H54 (cell line): ENCODE results near the gene ELMOD3.
"Not testable (repeated sequence)": the region's sequence is repeated elsewhere in the genome, so short reads cannot be mapped to it uniquely, and the experiment has no call there.

Experiments
- DNase-seq: peaks from one replicate; pipeline ENCODE4 v3.0.0; 2011; ENCODE audit warnings: low spot score, mixed read lengths; ENCODE audit not compliant: insufficient read length
- FAIRE-seq: peaks from 3 replicates; lab custom pipeline; 2011; peaks lifted over from hg19 to GRCh38; lab: Jason Lieb, UNC
- POLR2A ChIP-seq: IDR thresholded peaks from 2 replicates; pipeline ENCODE4 v1.6.1; 2011; ENCODE audit warnings: low read depth, mild to moderate bottlenecking, low read length

ELMOD3 gene

DNA sequence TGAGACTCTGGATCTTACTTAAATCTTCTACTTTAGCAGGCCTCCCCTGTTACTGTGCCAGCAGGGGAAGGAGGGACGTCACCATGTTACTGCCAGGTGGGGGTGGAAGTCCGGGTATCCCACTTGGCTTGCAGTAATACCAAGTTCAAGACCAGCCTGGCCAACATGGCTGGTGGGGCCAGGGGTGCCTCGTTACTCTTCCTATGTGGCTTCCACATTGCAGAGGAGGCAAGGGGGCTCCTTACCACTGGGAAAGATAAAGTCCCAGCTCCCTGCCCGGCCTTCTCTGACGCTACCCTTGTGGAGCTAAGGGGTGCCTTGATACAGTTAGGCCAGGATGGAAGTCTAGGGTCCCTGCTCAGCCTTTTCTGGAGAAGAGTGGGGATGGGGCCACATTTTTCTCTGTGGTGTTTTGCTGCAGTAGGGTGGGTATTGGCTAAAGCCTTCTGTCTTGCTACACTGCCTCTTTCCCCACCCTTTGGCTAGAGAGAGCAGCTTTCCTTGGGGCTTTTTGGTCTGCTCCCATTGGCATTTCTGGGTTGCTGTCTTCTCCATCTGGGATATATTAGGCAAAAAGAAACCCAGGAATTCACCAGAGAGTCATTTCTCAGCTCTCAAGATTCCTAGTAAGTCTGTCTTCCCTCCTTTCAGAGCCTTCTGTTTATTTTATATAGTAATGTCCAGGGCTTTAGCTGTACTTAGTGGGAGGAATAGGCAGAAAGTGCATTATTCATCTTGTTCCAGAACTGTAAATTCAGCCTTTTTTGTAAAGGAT is 21.9 kb downstream of the ELMOD3 start:
- TF ChIP-seq POLR2A, result no peak
- no peak for DNase-seq
- FAIRE-seq, result no peak

DNA sequence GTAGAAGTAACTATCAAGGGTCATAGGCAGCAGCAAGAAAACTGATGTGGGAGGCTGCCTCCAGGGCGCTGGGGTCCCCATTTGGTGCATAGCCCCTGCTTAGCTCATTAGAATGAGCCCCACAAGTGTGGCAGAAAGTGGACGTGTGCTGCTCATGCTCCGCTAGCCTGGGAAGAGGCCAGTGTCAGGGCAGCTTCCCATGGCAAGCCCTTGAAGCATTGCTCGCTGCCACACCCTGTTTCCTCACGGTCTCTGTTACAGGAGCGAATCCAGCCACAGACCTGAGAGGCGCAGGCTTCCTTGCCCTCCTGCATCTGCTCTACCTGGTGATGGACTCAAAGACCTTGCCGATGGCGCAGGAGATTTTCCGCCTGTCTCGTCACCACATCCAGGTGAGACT is 22.5 kb downstream of the ELMOD3 start:
- no peak for FAIRE-seq
- no peak for TF ChIP-seq POLR2A
- no peak for DNase-seq

DNA sequence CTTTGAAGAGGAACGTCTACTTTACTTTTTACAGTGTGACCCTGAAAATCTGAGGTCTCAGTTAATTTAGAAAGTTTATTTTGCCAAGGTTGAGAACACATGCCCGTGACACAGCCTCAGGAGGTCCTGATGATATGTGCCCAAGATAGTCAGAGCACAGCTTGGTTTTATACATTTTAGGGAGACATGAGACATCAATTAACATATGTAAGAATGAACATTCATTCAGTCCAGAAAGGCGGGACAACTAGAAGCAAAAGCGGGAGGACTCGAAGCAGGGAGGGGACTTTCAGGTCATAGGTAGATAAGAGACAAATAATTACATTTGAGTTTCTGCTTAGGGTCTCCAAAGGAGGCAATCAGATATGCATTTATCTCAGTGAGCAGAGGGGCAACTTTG is 23.7 kb downstream of the ELMOD3 start:
- no peak for FAIRE-seq

GRCh38 chr2:85380048-85380447 is 25.5 kb downstream of the ELMOD3 start:
- DNase-seq (no peak), FAIRE-seq (no peak)
- TF ChIP-seq POLR2A, result no peak

More for the DNA sequence above, 23.7 kb downstream of the ELMOD3 start:
- TF ChIP-seq POLR2A, result no peak
- no peak for DNase-seq

DNA sequence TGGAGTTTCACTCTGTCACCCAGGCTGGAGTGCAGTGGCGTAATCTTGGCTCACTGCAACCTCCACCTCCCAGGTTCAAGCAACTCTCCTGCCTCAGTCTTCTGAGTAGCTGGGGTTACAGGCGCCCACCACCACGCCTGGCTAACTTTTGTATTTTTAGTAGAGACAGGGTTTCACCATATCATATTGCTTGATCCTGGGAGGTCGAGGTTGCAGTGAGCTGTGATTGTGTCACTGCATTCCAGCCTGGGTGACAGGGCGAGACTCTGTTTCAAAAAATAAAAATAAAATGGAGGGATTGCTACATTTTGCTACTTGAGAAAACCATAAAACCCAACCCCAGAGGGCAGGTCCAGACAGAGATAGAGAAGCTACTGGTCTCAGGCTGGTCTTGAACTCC is 28.6 kb downstream of the ELMOD3 start:
- FAIRE-seq, DNase-seq: not testable (repeated sequence)

GRCh38 chr2:85383850-85384249 is 29.3 kb downstream of the ELMOD3 start:
- no peak for TF ChIP-seq POLR2A
- FAIRE-seq (no peak), DNase-seq (no peak)

DNA sequence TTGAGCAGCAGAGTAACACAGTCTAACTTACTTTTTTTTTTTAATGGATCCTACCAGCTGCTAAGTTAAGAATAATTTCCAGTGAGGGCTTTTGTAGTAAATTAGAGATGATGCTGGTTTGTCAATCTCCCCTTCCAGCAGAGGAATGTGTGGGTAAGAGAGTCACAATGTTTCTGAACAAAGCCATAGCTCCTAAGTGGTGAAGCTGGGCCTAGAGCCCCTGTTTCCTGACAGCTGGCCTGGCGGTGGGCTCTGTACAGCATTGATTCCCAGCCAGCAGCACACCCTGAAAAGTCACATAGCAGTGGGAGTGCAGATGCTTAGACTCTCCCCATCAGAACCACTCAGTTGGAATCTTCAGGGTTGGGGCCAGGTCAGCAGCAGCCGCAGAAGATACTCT is 31.2 kb downstream of the ELMOD3 start:
- DNase-seq, result no peak
- FAIRE-seq, result no peak
- TF ChIP-seq POLR2A, result no peak

- FAIRE-seq (no peak), DNase-seq (no peak)
- no peak for TF ChIP-seq POLR2A
These were observed 33.2 kb downstream of the ELMOD3 start for GRCh38 chr2:85387754-85388153.

- no peak for TF ChIP-seq POLR2A
- FAIRE-seq (no peak), DNase-seq (no peak)
These were observed 34.4 kb downstream of the ELMOD3 start for GRCh38 chr2:85388878-85389538.

DNA sequence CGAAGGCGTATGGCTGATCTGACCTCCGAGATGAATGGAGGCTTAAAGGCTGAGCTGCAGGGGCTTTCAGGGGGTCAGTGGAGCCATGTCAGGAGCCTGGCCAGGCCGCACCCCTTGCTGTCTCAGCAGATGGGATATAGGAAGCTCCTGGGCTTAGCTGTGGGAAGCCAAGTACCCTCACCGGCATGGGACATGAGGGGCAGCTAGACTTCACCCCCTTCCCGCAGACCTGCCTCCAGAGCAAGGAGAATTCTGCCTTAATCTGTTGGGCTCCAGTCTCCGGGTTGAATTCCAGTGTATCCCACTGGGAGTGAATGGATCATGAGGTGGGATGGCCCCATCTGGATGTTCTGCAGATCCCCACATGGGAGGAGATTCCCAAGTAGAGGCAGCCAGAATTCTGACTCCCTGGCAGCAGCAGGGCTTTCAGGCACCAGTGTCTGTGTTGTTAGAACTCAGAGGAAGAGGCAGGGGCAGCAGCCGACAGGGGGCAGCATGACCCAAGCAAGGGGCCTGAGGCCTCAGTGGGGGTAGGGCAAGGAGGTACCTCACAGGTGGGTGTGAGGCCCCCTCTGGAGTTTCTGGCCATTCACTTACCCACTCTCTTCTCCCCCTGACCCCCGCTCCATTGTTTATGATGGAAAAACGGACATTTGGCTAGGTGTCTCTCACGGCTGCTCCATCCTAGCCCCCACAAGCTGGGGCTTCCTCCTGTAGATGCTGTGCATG is 36.5 kb downstream of the ELMOD3 start:
- TF ChIP-seq POLR2A, result no peak
- FAIRE-seq (no peak), DNase-seq (no peak)

GRCh38 chr2:85393836-85394235 is 39.3 kb downstream of the ELMOD3 start:
- FAIRE-seq, result no peak
- TF ChIP-seq POLR2A, result no peak

GRCh38 chr2:85394261-85394681 is 39.7 kb downstream of the ELMOD3 start:
- no peak for TF ChIP-seq POLR2A
- FAIRE-seq (no peak), DNase-seq (no peak)

More at GRCh38 chr2:85393836-85394235, 39.3 kb downstream of the ELMOD3 start:
- DNase-seq, result no peak

GRCh38 chr2:85394976-85395375 is 40.4 kb downstream of the ELMOD3 start:
- FAIRE-seq (no peak), DNase-seq (no peak)
- no peak for TF ChIP-seq POLR2A

GRCh38 chr2:85395912-85396475 is 41.4 kb downstream of the ELMOD3 start:
- FAIRE-seq (no peak), DNase-seq (no peak)
- no peak for TF ChIP-seq POLR2A
